ENCODE results near the gene FLT4. TPM values are rescaled to one million over a fixed set of nuclear protein-coding genes. Genes with fewer than 3 reads are reported as not detected.

FLT4 gene
- total RNA-seq, 1 donor: 1.3 TPM

DNA sequence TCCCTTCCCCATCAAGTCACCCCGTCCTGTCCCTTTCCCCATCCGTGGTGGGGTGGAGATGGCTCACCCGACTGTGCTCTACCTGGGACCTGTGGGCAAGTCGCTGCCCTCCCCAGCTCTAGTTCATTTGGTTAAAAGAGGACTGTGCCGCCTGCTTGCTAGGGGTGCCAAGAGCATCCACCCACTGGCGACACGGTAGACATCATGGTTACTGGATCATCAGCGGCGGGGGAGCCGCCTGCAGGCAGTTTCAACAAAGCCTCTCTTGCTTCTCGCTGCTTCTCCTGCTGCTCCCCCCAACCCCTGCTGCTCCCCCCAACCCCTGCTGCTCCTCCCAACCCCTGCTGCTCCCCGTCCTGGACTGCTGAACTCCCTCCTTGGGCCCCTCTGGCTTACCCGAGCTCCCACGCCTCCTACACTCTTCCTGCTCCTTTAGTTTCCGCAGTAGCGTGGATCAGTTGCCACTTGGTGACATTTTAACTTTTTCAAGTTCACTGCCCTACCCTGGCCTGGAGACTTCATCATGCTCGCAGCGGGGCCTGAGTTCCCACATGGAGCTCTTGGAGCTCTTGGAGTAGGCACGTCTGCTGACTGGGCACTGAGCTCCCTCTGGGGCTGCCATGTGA, 36.1 kb downstream of the FLT4 start:
- H3K9me3 ChIP-seq (ENCODE audit: low read depth, low read length): no peaks in the 10 kb centered on the region
- no peaks in the 10 kb centered on the region for H3K27me3 ChIP-seq (ENCODE audit: insufficient read depth, low read length)
- no peak overlapping the region for H3K4me3 ChIP-seq (ENCODE audit: low read length)
- H3K4me1 ChIP-seq (ENCODE audit: insufficient read depth, low read length): no peaks in the 10 kb centered on the region

- no peak overlapping the region for H3K4me3 ChIP-seq (ENCODE audit: low read length)
- H3K9me3 ChIP-seq (ENCODE audit: low read depth, low read length): no peaks in the 10 kb centered on the region
- no peaks in the 10 kb centered on the region for H3K27me3 ChIP-seq (ENCODE audit: insufficient read depth, low read length)
- no peaks in the 10 kb centered on the region for H3K4me1 ChIP-seq (ENCODE audit: insufficient read depth, low read length)
Measured at GRCh38 chr5:180612683-180613082, 36.7 kb downstream of the FLT4 start.

GRCh38 chr5:180611140-180611850, 38.1 kb downstream of the FLT4 start:
- H3K4me3 ChIP-seq (ENCODE audit: low read length): no peak overlapping the region
- H3K4me1 ChIP-seq (ENCODE audit: insufficient read depth, low read length): no peaks in the 10 kb centered on the region

DNA sequence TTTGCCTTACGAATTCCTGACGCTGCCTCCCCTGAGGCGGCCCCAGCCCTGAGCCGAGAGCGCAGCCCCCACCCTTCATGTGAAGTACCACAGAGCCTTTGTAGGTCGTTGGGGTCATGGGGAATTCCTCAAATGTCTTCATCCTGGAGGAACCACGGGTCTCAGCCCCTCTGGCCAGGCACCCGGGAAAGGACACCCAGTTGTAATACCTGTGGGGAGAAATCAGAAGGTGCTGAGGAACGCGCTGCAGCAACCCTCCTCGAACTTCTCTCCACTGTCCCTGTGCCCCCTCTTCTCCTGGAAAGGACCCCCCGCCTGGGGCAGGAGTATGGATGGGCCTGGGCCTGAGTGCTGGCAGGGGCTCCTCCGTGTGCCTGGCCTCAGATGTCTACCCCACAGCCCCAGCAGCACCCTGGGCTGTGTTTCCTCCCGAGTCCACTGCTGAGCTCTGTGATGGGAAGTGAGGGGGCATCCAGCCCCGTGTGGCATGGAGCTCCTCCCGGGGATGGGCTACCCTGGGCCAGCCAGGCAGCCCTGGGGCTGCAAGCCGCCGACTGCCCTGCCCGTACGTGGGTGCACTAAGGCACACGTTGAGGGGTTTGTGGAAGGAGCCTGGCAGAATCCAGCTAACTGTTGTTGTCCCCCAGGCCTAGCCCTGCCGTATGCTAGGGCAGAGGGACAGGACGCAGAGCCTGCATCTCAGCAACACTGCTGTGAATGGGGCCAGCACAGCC, 39.4 kb downstream of the FLT4 start:
- Histone ChIP-seq H3K27me3 (ENCODE audit: insufficient read depth, low read length) (no peaks in the 10 kb centered on the region), H3K4me1 (ENCODE audit: insufficient read depth, low read length) (no peaks in the 10 kb centered on the region), H3K4me3 (ENCODE audit: low read length) (no peak overlapping the region), H3K9me3 (ENCODE audit: low read depth, low read length) (no peaks in the 10 kb centered on the region)

More at GRCh38 chr5:180611140-180611850, 38.1 kb downstream of the FLT4 start:
- no peaks in the 10 kb centered on the region for H3K9me3 ChIP-seq (ENCODE audit: low read depth, low read length)
- no peaks in the 10 kb centered on the region for H3K27me3 ChIP-seq (ENCODE audit: insufficient read depth, low read length)

- H3K4me3 ChIP-seq (ENCODE audit: low read length): no peak overlapping the region
- no peaks in the 10 kb centered on the region for H3K9me3 ChIP-seq (ENCODE audit: low read depth, low read length)
- no peaks in the 10 kb centered on the region for H3K27me3 ChIP-seq (ENCODE audit: insufficient read depth, low read length)
- no peaks in the 10 kb centered on the region for H3K4me1 ChIP-seq (ENCODE audit: insufficient read depth, low read length)
Measured at GRCh38 chr5:180609386-180609785, 40.0 kb downstream of the FLT4 start.

- Histone ChIP-seq H3K9me3 (ENCODE audit: low read depth, low read length) (no peaks in the 10 kb centered on the region), H3K4me3 (ENCODE audit: low read length) (no peak overlapping the region), H3K4me1 (ENCODE audit: insufficient read depth, low read length) (no peaks in the 10 kb centered on the region), H3K27me3 (ENCODE audit: insufficient read depth, low read length) (no peaks in the 10 kb centered on the region)
Measured at GRCh38 chr5:180608572-180609310, 40.7 kb downstream of the FLT4 start.

DNA sequence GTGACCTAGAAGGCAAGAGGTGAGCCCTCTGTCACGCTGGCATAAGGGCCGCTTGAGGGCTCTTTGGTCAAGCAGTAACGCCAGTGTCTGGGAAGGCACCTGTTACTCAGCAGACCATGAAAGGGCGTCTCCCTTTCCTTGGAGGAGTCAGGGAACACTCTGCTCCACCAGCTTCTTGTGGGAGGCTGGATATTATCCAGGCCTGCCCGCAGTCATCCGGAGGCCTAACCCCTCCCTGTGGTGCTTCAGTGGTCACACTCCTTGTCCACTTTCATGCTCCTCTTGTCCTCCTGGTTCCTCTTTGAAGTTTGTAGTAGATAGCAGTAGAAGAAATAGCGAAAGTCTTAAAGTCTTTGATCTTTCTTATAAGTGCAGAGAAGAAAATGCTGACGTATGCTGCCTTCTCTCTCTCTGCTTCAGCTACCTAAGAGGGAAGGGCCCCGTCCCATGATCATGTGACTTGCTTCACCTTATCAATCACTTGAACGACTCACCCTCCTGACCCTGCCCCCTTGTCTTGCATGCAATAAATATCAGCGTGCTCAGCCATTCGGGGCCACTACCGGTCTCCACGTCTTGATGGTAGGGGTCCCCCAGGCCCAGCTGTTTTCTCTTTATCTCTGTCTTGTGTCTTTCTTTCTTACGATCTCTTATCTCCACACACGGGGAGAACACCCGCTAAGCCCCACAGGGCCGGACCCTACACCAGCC, 41.4 kb downstream of the FLT4 start:
- no peak overlapping the region for H3K4me3 ChIP-seq (ENCODE audit: low read length)

DNA sequence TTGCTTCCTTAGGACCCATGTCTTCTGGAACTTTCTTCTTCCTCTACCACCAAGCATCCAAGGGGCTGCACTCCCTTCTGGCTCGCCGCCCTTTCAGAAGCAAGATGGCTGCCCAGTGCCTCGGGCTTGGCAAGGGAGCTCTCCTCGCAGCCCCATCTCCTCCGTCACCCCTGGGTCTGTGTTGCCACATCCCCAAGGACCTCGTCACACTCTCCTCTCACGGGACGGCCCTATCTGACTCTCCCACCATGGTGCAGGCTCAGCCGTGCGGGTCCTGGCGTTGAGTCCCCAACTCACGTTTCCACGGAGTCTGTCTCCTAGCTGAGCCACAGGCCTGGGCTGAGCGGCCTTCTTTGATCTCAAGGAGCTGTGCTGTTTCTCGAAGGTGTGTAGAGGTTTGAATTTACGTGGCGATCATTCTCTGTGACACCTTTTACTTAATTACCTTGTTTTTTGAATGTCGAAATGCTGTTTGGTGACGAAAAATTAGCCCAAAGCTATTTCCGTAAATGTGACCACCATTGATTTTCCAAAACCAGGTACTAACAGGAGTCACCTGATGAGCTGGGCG, 43.1 kb downstream of the FLT4 start:
- Histone ChIP-seq H3K4me3 (ENCODE audit: low read length) (no peak overlapping the region), H3K4me1 (ENCODE audit: insufficient read depth, low read length) (no peaks in the 10 kb centered on the region), H3K27me3 (ENCODE audit: insufficient read depth, low read length) (no peaks in the 10 kb centered on the region), H3K9me3 (ENCODE audit: low read depth, low read length) (no peaks in the 10 kb centered on the region)

More for the DNA sequence above, 41.4 kb downstream of the FLT4 start:
- Histone ChIP-seq H3K9me3 (ENCODE audit: low read depth, low read length) (no peaks in the 10 kb centered on the region), H3K27me3 (ENCODE audit: insufficient read depth, low read length) (no peaks in the 10 kb centered on the region), H3K4me1 (ENCODE audit: insufficient read depth, low read length) (no peaks in the 10 kb centered on the region)

DNA sequence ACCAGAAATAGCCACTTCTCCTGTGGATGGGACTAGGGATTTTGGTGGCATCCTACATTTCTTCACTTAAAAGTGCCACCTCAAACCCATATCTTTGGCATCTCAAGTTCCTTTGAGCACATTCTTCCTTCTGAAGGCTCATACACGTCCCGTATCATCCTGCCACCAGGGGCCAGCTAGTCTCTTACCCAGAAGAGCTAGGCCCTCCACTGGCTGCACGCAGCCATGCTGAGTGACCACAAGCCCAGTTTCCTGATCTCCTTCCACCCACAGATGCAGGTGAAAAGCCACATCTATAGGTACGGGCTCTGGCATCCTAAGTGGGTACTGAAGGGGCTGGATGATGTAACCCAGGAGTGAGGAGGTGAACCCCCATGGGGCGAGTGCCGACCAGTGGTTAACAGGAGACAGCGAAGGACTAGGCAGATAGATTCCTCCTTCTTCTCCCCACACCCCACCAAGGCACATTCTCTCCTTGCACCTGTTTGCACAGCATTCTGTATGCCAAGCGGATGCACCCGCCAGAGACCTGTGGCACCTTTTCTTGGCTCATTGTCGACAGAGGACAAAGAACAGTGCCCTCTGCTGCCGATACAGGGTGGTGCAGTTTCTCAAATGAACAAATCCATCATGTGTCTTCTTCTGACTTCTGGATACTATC, 43.7 kb downstream of the FLT4 start:
- Histone ChIP-seq H3K9me3 (ENCODE audit: low read depth, low read length) (no peaks in the 10 kb centered on the region), H3K4me3 (ENCODE audit: low read length) (no peak overlapping the region), H3K27me3 (ENCODE audit: insufficient read depth, low read length) (no peaks in the 10 kb centered on the region), H3K4me1 (ENCODE audit: insufficient read depth, low read length) (no peaks in the 10 kb centered on the region)

- Histone ChIP-seq H3K9me3 (ENCODE audit: low read depth, low read length) (no peaks in the 10 kb centered on the region), H3K4me3 (ENCODE audit: low read length) (no peak overlapping the region), H3K27me3 (ENCODE audit: insufficient read depth, low read length) (no peaks in the 10 kb centered on the region), H3K4me1 (ENCODE audit: insufficient read depth, low read length) (no peaks in the 10 kb centered on the region)
Measured at GRCh38 chr5:180604271-180604670, 45.1 kb downstream of the FLT4 start.

DNA sequence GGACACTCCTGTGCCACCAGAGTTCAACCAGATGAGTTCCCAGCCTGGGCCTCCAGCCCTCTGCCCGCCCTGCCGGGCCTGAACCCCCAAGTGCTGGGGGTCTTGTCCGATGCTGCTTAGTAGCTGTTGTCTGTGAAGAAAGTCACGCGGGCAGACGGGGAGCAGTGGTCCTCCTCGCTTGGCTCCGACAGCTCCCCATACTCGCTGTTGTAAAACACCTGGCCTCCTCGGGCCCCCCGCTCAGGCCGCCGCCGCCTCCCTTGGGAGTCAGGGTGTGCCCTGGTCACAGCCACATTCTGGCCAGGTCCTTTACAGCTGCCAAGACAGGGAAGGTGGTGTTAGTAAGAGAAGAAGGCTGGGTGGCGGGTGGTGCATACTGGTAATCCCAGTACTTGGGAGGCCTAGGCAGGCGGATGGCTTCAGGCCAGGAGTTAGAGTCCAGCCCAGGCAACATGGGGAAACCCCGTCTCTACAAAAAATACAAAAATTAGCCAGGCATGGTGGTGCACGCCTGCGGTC, 46.3 kb downstream of the FLT4 start:
- H3K4me1 ChIP-seq (ENCODE audit: insufficient read depth, low read length): no peaks in the 10 kb centered on the region
- no peak overlapping the region for H3K4me3 ChIP-seq (ENCODE audit: low read length)
- H3K27me3 ChIP-seq (ENCODE audit: insufficient read depth, low read length): no peaks in the 10 kb centered on the region
- no peaks in the 10 kb centered on the region for H3K9me3 ChIP-seq (ENCODE audit: low read depth, low read length)

- Histone ChIP-seq H3K27me3 (ENCODE audit: insufficient read depth, low read length) (no peaks in the 10 kb centered on the region), H3K4me3 (ENCODE audit: low read length) (no peak overlapping the region), H3K4me1 (ENCODE audit: insufficient read depth, low read length) (no peaks in the 10 kb centered on the region), H3K9me3 (ENCODE audit: low read depth, low read length) (no peaks in the 10 kb centered on the region)
Measured at GRCh38 chr5:180602481-180603075, 46.8 kb downstream of the FLT4 start.
